Measurements from ENCODE around the gene TOX3.

The TOX3 gene

GRCh38 chr16:52563767-52564611 lies 17.0 kb upstream of the TOX3 start:
- no peak for DNase-seq

DNA sequence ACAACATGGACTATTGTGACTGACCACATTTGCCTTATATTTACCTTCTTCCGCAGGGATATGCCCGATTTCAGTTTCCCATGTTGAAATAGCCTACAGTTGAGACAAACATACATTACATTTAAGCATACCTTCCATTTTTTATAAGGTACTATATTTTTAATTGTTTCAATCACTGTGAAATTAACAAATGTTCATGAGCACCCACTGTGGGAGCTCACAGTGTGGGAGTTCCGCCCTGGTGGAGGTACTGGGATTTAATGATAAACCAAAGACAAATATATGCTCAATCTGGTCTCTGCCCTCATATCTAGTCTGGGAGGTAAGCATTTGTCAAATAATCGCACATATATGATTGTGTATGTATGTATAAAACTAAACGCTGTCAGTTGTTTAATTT lies 15.8 kb upstream of the TOX3 start:
- DNase-seq = no peak

GRCh38 chr16:52561910-52562741 lies 15.2 kb upstream of the TOX3 start:
- DNase-seq = peak; percentile 89

- DNase-seq = no peak
Measured at GRCh38 chr16:52558448-52558847, 11.5 kb upstream of the TOX3 start.

DNA sequence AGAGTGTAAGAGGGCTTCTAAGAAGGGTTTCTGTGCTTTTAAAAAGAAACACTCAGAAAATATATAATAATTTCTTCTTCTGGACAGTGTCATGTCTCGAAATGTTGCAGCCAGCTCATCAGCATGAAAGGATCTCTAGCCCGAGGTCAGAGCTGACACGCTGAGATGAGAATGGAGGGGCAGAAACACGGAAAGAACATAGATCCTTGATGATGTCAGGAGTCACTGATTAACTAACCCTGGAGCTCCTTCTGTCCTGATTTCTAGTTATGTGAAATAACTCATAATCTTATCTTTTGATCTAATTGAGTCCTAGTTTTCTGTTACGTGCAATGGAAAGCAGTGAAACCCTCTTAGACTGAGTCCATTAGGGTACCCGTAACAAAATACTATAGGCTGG lies 10.3 kb upstream of the TOX3 start:
- DNase-seq = no peak

- no peak for DNase-seq
Measured at GRCh38 chr16:52556083-52556482, 9.1 kb upstream of the TOX3 start.

DNA sequence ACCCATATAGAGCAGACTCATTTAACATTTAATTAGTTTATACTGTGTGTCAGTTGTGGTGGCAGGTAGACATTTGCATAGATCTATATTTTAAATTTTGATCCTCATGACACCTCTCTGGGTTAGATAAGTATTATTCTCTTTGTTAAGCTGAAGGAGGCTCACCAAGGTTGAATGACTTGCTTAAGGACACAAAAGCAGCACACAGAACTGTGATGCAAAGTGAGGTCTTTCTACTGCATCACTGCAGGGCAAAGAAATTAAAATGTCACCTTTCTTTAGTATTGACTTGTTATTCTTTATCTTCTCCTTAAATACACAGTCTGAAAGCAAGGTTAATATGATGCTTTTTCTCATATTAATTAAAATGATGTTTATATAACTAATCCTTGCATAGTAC lies 8.6 kb upstream of the TOX3 start:
- no peak for DNase-seq

- DNase-seq = no peak
Measured at GRCh38 chr16:52554334-52554733, 7.4 kb upstream of the TOX3 start.

GRCh38 chr16:52553322-52553721 lies 6.4 kb upstream of the TOX3 start:
- DNase-seq = no peak

DNA sequence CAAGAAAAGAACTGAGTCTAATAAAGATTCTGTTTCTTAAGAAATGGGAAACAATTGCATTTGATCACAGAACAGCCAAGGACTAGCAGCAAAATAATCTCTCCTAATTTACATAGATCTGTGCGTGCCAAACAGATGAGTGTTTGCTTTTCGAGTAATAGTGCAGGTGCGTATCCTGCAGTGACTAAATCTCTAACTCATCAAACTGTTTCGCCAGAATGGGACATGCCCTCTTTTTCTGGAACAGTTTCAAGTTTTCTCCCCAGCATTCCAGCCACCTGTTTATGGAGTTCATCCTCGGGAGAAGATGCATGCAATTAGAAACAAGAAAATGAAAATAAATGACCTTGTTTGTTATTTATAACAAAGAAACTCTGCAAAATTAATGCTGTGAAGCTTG lies 5.7 kb upstream of the TOX3 start:
- DNase-seq = peak; percentile 87

GRCh38 chr16:52549011-52549692 lies 2.2 kb upstream of the TOX3 start:
- no peak for DNase-seq

- no peak for DNase-seq
Measured at GRCh38 chr16:52548261-52549010, 1.5 kb upstream of the TOX3 start.

DNA sequence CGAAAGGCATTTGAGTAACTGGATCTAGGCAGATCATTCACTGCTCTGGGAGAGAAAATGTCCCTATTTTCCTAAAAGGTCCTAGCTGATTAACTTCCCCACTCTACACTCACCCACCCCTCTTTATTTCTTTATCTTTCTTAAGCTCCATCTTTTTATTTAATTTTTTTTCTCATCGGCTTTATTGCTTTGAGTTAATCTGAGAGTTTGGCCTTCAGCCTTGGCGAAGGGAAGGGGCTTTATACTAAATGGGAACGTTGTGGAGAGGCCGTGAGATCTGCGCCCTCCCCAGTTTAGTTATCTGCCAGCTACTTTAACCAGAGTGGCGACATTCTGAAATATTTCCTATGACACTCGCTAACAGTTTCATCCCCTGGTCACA lies 882 bp upstream of the TOX3 start:
- no peak for DNase-seq

- no peak for DNase-seq
Measured at GRCh38 chr16:52546291-52547003, 496 bp downstream of the TOX3 start.

DNA sequence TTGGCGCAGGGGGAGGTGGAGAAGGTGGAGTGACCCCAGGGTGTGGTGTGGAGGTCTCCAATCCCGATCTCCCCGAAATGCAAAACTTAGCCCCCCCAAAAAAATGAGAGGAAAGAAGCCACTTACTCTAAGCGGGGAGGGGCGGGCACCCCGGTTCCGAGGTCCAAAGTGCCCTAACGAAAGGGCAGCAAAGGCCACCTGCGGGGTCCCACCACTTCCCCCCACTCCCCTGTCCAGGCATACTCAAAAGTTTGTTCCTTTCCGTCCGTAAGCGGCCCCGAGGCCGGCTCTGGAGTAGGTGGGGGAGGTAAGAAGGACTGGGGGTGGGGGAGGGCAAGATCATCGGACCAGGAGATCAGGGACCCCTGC lies 1.1 kb downstream of the TOX3 start:
- DNase-seq = no peak

DNA sequence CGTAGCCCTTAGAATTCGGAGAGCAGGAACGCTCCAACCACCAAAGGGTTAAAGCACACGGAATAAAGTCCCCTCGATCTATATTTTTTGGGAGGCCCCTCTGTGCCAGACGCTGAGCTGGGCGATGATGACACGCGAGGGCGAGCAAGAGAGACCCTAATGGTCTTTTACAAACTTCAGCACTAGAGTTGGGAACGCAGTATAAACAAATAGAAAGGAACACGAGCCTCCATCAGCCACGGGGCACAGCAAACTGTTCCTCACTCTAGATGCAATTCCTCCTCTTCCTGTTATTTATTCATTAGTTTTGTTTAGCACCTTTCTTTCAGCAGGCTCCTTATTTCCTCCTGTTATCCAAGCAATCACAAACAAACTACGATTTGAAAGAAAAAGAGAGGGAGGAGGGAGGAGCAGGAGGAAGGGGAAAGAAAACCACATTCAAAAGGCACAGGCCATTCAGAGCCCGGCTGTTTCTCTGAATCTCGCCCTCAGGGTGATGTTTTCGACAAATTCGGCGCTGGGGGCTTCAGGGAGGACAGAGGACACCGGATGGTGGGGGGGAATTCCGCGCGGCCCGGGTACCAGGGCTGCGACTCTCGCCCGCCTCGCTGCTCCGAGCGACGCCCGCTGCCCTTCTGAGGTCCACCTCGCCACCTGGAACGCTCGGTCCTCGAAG lies 1.6 kb downstream of the TOX3 start:
- DNase-seq = no peak

DNA sequence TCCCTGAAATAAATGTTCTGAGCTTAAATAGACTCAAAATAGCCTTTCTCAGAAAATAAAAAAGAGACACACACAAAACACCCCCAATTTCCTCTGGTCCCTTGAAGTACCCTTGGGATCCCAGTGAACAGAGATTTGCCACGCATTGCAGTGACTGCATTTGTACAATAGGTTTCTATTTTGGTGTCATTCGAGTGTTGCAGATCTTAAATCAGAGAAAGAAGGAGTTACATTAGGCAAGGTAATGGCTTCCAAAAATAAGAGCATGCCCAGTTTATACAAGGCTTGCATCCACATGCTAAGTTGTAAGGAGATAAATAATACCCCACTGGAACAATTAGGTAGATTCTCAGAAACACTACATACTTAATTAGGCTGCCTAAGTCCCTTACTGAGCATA lies 2.2 kb downstream of the TOX3 start:
- DNase-seq = no peak

GRCh38 chr16:52543654-52544053 lies 3.3 kb downstream of the TOX3 start:
- no peak for DNase-seq

- DNase-seq = no peak
Measured at GRCh38 chr16:52540910-52541309, 6.0 kb downstream of the TOX3 start.

DNA sequence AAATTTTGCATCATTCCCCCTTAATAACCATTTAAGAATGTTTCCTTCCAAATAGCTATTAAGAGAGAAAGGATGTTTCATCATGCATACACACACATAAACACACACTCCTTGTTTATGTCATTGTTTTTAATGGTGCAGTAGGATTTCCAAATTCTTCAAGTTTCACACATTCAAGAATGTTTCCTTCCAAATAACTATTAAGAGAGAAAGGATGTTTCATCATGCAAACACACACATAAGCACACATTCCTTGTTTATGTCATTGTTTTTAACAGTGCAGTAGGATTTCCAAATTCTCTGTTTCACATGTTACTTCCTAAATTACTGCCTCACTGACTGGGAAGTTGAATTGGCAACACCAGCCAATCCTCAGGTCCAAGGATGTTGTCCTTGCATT lies 7.8 kb downstream of the TOX3 start:
- DNase-seq = no peak

DNA sequence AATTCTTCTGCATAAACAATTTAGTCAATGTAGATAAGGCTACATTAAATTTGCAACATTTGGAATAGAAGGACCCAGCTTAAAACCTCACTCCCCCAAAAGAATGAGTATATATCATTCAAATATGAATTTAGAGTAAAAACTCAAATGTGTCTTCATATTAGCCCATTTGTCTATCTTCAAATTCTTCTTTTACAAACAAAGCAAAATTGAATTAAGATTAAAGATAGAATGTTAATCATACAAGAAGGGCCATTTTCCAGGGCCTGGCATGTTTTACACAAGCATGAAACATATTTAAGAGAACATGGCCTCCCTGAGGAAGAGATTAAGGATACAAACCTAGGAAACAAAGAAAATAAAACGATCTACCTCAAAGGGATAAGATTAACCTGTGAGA lies 8.4 kb downstream of the TOX3 start:
- DNase-seq = no peak

DNA sequence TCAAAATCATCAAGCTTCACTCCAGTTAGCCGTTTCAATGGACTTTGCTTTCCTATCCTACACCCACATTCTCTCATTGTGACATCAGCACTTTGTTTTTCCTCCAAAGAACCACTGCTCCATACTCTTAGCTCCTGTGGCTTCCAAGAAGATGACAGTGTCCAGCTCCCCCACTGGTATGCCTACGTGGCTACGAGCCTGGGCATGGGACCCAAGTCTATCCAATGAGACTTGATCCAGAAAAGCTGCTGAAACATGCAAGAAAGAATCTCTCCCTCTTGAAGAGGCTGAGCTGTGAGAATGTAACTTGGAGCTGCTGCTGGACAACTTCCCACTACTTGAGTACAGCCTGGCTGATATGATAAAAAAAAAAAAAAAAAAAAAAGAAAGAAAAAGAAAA lies 9.4 kb downstream of the TOX3 start:
- no peak for DNase-seq
